K562 (cell line): ENCODE data around the gene NMRAL1. TPM values are rescaled to one million over a fixed set of nuclear protein-coding genes. Genes with fewer than 3 reads are reported as not detected.

Experiments
- E2F8 ChIP-seq: fragments of 450-650 bp; IDR thresholded peaks from 2 replicates; pipeline ENCODE4 v1.7.1; 2018; ENCODE audit warnings: mild to moderate bottlenecking, low read depth; ENCODE audit not compliant: partially characterized antibody
- FOXO4 ChIP-seq: fragments of 450-650 bp; formaldehyde crosslinking; IDR thresholded peaks from 2 replicates; pipeline ENCODE4 v1.4.0; 2020; ENCODE audit warnings: mild to moderate bottlenecking, moderate library complexity
- GTF2B ChIP-seq: IDR thresholded peaks from 2 replicates; pipeline ENCODE4 v1.6.1; 2011; ENCODE audit not compliant: insufficient read length; ENCODE audit errors: extremely low read depth
- GTF3C2 ChIP-seq: IDR thresholded peaks from 3 replicates; pipeline ENCODE4 v1.6.1; 2011; ENCODE audit warnings: borderline replicate concordance, mild to moderate bottlenecking, moderate library complexity; ENCODE audit not compliant: insufficient read length; ENCODE audit errors: extremely low read depth
- JUNB ChIP-seq: fragments of 450-650 bp; formaldehyde crosslinking; conservative IDR thresholded peaks from 2 replicates; pipeline ENCODE4 v1.4.0; 2020; ENCODE audit warnings: mild to moderate bottlenecking
- LCOR ChIP-seq: sonication (generic); formaldehyde crosslinking; IDR thresholded peaks from 2 replicates; pipeline ENCODE4 v1.8.0; 2022; ENCODE audit warnings: mild to moderate bottlenecking, missing genetic modification reagents
- MIER1 ChIP-seq: fragments of 450-650 bp; IDR thresholded peaks from 2 replicates; pipeline ENCODE4 v1.6.1; 2016; ENCODE audit warnings: antibody characterized with exemption, mild to moderate bottlenecking, low read depth
- NFXL1 ChIP-seq: fragments of 450-650 bp; formaldehyde crosslinking; IDR thresholded peaks from 2 replicates; pipeline ENCODE4 v1.4.0; 2021; ENCODE audit warnings: mild to moderate bottlenecking
- OTX1 ChIP-seq: fragments of 450-650 bp; formaldehyde crosslinking; IDR thresholded peaks from 2 replicates; pipeline ENCODE4 v1.4.0; 2022; ENCODE audit warnings: mild to moderate bottlenecking
- PKNOX1 ChIP-seq: fragments of 450-650 bp; IDR thresholded peaks from 2 replicates; pipeline ENCODE4 v1.6.1; 2016
- POLR2A ChIP-seq: fragments of 450-650 bp; conservative IDR thresholded peaks from 2 replicates; pipeline ENCODE4 v1.6.1; 2016
- RBM25 ChIP-seq: fragments of 200-400 bp; formaldehyde crosslinking; IDR thresholded peaks from 2 replicates; pipeline ENCODE4 v1.6.1; 2018; ENCODE audit warnings: low read length, low read depth, moderate library complexity; ENCODE audit not compliant: severe bottlenecking
- USF1 ChIP-seq: sonication (generic); formaldehyde crosslinking; IDR thresholded peaks from 2 replicates; pipeline ENCODE4 v1.9.0; 2022; ENCODE audit warnings: mild to moderate bottlenecking, missing genetic modification reagents
- ZFPM2 ChIP-seq: fragments of 250-450 bp; sonication (Bioruptor Pico); IDR thresholded peaks from 2 replicates; pipeline ENCODE4 v1.5.1; 2022; ENCODE audit warnings: mild to moderate bottlenecking
- ZNF436 ChIP-seq: fragments of 250-450, 450-650 bp; sonication (Bioruptor Pico); formaldehyde crosslinking; IDR thresholded peaks from 2 replicates; pipeline ENCODE4 v1.7.0; 2020; ENCODE audit warnings: mild to moderate bottlenecking
- ZNF696 ChIP-seq: fragments of 250-450 bp; sonication (Bioruptor Pico); conservative IDR thresholded peaks from 2 replicates; pipeline ENCODE4 v1.4.0; 2020; ENCODE audit warnings: mild to moderate bottlenecking, moderate library complexity
- ZNF830 ChIP-seq: fragments of 250-450 bp; sonication (Bioruptor Pico); IDR thresholded peaks from 2 replicates; pipeline ENCODE4 v1.5.0; 2021; ENCODE audit warnings: mild to moderate bottlenecking
- ZSCAN29 ChIP-seq: fragments of 450-650 bp; IDR thresholded peaks from 2 replicates; pipeline ENCODE4 v1.6.1; 2017
- polyA plus RNA-seq, 8 experiments: library from polyadenylated mRNA; depleted of rRNA in 4 of 8; stranded (reverse) in 5 of 8; unstranded in 3 of 8; fragments of >200 nt; fragmentation: Nextera tagmentation in 2 of 8; fragmentation: Illumina TruSeq in 1 of 8; extraction: Ambion mirVana in 2 of 8; extraction: Trizol in 1 of 8; gene quantifications; 2 replicates each; pipeline versions ENCODE4 v1.2.1 to v1.2.3, GENCODE V29; 2011 to 2014; ENCODE audit warnings: inconsistent platforms in 1 of 8, missing spikeins in 1 of 8
- total RNA-seq, 7 experiments: library from RNA; depleted of rRNA in 6 of 7; stranded (reverse); fragments of >200 nt in 6 of 7; fragmentation: Illumina TruSeq in 2 of 7; extraction: Trizol in 2 of 7; gene quantifications; 2 replicates each; pipeline versions ENCODE4 v1.2.1 to v1.2.3, GENCODE V29; 2011 to 2021; ENCODE audit warnings: low replicate concordance in 1 of 7

NMRAL1 gene
- total and polyA plus RNA-seq, 9 of the 15 experiments (the other 6 are each of a cell fraction or from before 2014, with no cell fraction given) = 6.3 to 116 (median 63.2) TPM

- TF ChIP-seq GTF3C2 (peak; percentile 63), ZNF830 (CRISPR knock-in tag) (no peak), GTF2B (no peak), POLR2A (peak; percentile 87), NFXL1 (CRISPR knock-in tag) (no peak), JUNB (CRISPR knock-in tag) (no peak), ZFPM2 (0 out of 2 replicates have a peak, but pooled peaks have one; percentile 79), USF1 (CRISPR knock-in tag) (peak; percentile 66), OTX1 (CRISPR knock-in tag) (no peak), FOXO4 (CRISPR knock-in tag) (no peak), ZSCAN29 (peak; percentile 74; the same call in 1 of the 2 replicates), RBM25 (no peak), ZNF436 (CRISPR knock-in tag) (no peak), LCOR (peak; percentile 45; the same call in 1 of the 2 replicates), E2F8 (peak; percentile 45), ZNF696 (CRISPR knock-in tag) (no peak), MIER1 (no peak), PKNOX1 (peak; percentile 87)
Measured at GRCh38 chr16:4475880-4476788, 1.7 kb upstream of the NMRAL1 start, which contains the start of gene HMOX2 (continued).
